HepG2 (cell line): ENCODE data around the gene DCAF6. TPM values are rescaled to one million over a fixed set of nuclear protein-coding genes. Genes with fewer than 3 reads are reported as not detected.

ENCODE experiments used
- ATAC-seq: fragments of 200-7000 bp; cut with Tn5 transposase; 3 replicates; pipeline ENCODE4 v1.9.1; 2020; ENCODE audit warnings: mild to moderate bottlenecking, moderate library complexity
- BruUV-seq: library from RNA; stranded (reverse); fragments of 400-500 nt; replicated peaks from 2 replicates; lab custom pipeline; 2021; lab: Mats Ljungman, UMichigan
- CTCF ChIA-PET: fragments of 300-600 bp; formaldehyde crosslinking; extraction: SDS; loops from one replicate; lab custom pipeline; 2021; ENCODE audit warnings: low total read pairs, inconsistent platforms, low intra/inter-chr PET ratio; lab: Yijun Ruan, JAX
- POLR2A ChIA-PET: fragments of 350-600 bp; sonication (Branson Sonifier 250); formaldehyde crosslinking; loops from one replicate; lab custom pipeline; 2020; ENCODE audit warnings: antibody characterized with exemption, inconsistent platforms; lab: Yijun Ruan, JAX
- DNase-seq: peaks from one replicate; pipeline ENCODE4 v3.0.0-alpha.2; 2015; ENCODE audit warnings: low spot score
- FAIRE-seq: peaks from 3 replicates; lab custom pipeline; 2011; peaks lifted over from hg19 to GRCh38; lab: Jason Lieb, UNC
- H2AFZ ChIP-seq: one replicate; pipeline ENCODE4 v1.6.1; 2011; ENCODE audit warnings: low read length, inconsistent platforms
- H3K27ac ChIP-seq: fragments of 300-600 bp; 3 replicates; pipeline ENCODE4 v1.8.0; 2011; ENCODE audit warnings: mixed run types, mild to moderate bottlenecking, mixed read lengths, low read length, inconsistent platforms; ENCODE audit not compliant: insufficient read depth; ENCODE audit errors: extremely low read length
- H3K27me3 ChIP-seq, 2 experiments: fragments of 200-600 bp in 1 of 2; 2 replicates in 1 of 2; 3 replicates in 1 of 2; pipeline versions ENCODE4 v1.6.0 to v1.8.0; 2011; ENCODE audit warnings: low read length in 2 of 2, mild to moderate bottlenecking in 2 of 2, moderate library complexity in 2 of 2, inconsistent platforms in 1 of 2; ENCODE audit not compliant: insufficient read depth in 2 of 2, control insufficient read depth in 1 of 2
- H3K36me3 ChIP-seq, 2 experiments: fragments of 200-600 bp in 1 of 2; replicated peaks in 1 of 2; 2 replicates in 1 of 2; 3 replicates in 1 of 2; pipeline versions ENCODE4 v1.5.1 to v1.8.0; 2011; ENCODE audit warnings: low read length in 2 of 2, inconsistent platforms in 1 of 2; ENCODE audit not compliant: insufficient read depth in 2 of 2, control insufficient read depth in 1 of 2
- H3K4me1 ChIP-seq: 2 replicates; pipeline ENCODE4 v1.5.1; 2012; ENCODE audit warnings: low read length, inconsistent platforms; ENCODE audit not compliant: insufficient read depth
- H3K4me2 ChIP-seq: 2 replicates; pipeline ENCODE4 v1.6.0; 2011; ENCODE audit warnings: low read depth, low read length, inconsistent platforms
- H3K4me3 ChIP-seq, 3 experiments: fragments of 200-600 bp in 1 of 3; sonication (generic), shearing (Covaris generic) in 1 of 3; replicated peaks in 1 of 3; 2 replicates each; pipeline ENCODE4 v1.5.1; 2011 to 2016; ENCODE audit warnings: low read length in 3 of 3, inconsistent platforms in 2 of 3, low read depth in 2 of 3, mild to moderate bottlenecking in 2 of 3, control low read depth in 1 of 3, mixed read lengths in 1 of 3; ENCODE audit not compliant: insufficient read depth in 1 of 3
- H3K79me2 ChIP-seq: one replicate; pipeline ENCODE4 v1.6.1; 2011; ENCODE audit warnings: low read length, inconsistent platforms; ENCODE audit not compliant: insufficient read depth
- H3K9ac ChIP-seq: 2 replicates; pipeline ENCODE4 v1.6.0; 2011; ENCODE audit warnings: mild to moderate bottlenecking, low read depth, low read length, inconsistent platforms; ENCODE audit not compliant: insufficient read depth
- H3K9me3 ChIP-seq: 2 replicates; pipeline ENCODE4 v1.5.1; 2012; ENCODE audit warnings: mild to moderate bottlenecking, low read length
- H4K20me1 ChIP-seq: 2 replicates; pipeline ENCODE4 v1.6.0; 2011; ENCODE audit warnings: inconsistent platforms, mild to moderate bottlenecking, low read length, moderate library complexity; ENCODE audit not compliant: insufficient read depth
- GPN1 ChIP-seq: sonication (generic); formaldehyde crosslinking; IDR thresholded peaks from 2 replicates; pipeline ENCODE4 v1.5.1; 2020; ENCODE audit warnings: missing genetic modification reagents, borderline replicate concordance
- GTF3A ChIP-seq: sonication (generic); formaldehyde crosslinking; conservative IDR thresholded peaks from 2 replicates; pipeline ENCODE4 v1.4.0; 2020; ENCODE audit warnings: mild to moderate bottlenecking, missing genetic modification reagents
- MYNN ChIP-seq: sonication (generic); formaldehyde crosslinking; IDR thresholded peaks from 2 replicates; pipeline ENCODE4 v1.4.0; 2020; ENCODE audit warnings: mild to moderate bottlenecking, low read depth, missing genetic modification reagents
- NR2C2 ChIP-seq: sonication (generic); formaldehyde crosslinking; IDR thresholded peaks from 2 replicates; pipeline ENCODE4 v1.4.0; 2020; ENCODE audit warnings: missing genetic modification reagents, mild to moderate bottlenecking, moderate library complexity, borderline replicate concordance
- REXO4 ChIP-seq: sonication (generic); formaldehyde crosslinking; IDR thresholded peaks from 2 replicates; pipeline ENCODE4 v1.8.0; 2022; ENCODE audit warnings: missing genetic modification reagents, mild to moderate bottlenecking, borderline replicate concordance
- SIX4 ChIP-seq: sonication (generic); formaldehyde crosslinking; IDR thresholded peaks from 2 replicates; pipeline ENCODE4 v1.4.0; 2020; ENCODE audit warnings: missing genetic modification reagents
- SNRNP70 ChIP-seq: fragments of 200-400 bp; formaldehyde crosslinking; IDR thresholded peaks from 2 replicates; pipeline ENCODE4 v1.6.1; 2017; ENCODE audit warnings: mild to moderate bottlenecking, low read depth, low read length, moderate library complexity
- ZBTB7A ChIP-seq: sonication (generic); formaldehyde crosslinking; IDR thresholded peaks from 2 replicates; pipeline ENCODE4 v1.8.0; 2022; ENCODE audit warnings: mild to moderate bottlenecking, missing genetic modification reagents
- ZFY ChIP-seq: sonication (generic); formaldehyde crosslinking; IDR thresholded peaks from 2 replicates; pipeline ENCODE4 v1.4.0; 2020; ENCODE audit warnings: missing genetic modification reagents
- ZKSCAN5 ChIP-seq: sonication (generic); formaldehyde crosslinking; IDR thresholded peaks from 2 replicates; pipeline ENCODE4 v1.5.1; 2020; ENCODE audit warnings: mild to moderate bottlenecking, missing genetic modification reagents
- ZNF383 ChIP-seq: sonication (generic); formaldehyde crosslinking; IDR thresholded peaks from 2 replicates; pipeline ENCODE4 v1.4.0; 2020; ENCODE audit warnings: missing genetic modification reagents, mild to moderate bottlenecking, borderline replicate concordance
- ZNF556 ChIP-seq: sonication (generic); formaldehyde crosslinking; IDR thresholded peaks from 2 replicates; pipeline ENCODE4 v1.4.0; 2020; ENCODE audit warnings: mild to moderate bottlenecking, missing genetic modification reagents, borderline replicate concordance
- ZSCAN22 ChIP-seq: sonication (generic); formaldehyde crosslinking; IDR thresholded peaks from 2 replicates; pipeline ENCODE4 v1.4.0; 2020; ENCODE audit warnings: mild to moderate bottlenecking, missing genetic modification reagents
- WGBS: methylation state at CpG from one replicate; pipeline ENCODE4 v1.1.6; 2017; ENCODE audit warnings: low lambda C conversion rate; 5-methylcytosine and 5-hydroxymethylcytosine counted together
- in situ Hi-C: cut with HindIII; loops from 2 replicates; pipeline ENCODE4 v1.10.0; 2017; ENCODE audit warnings: low pct_unique_long_range_greater_than_20kb; ENCODE audit not compliant: extremely low pct_ligation_motif_present
- intact Hi-C: fragments of 100-400 bp; cut with micrococcal nuclease; formaldehyde crosslinking; loops from one replicate; pipeline ENCODE4 v1.10.0; 2022; ENCODE audit not compliant: unreplicated experiment
- polyA plus RNA-seq, 8 experiments: library from polyadenylated mRNA; depleted of rRNA in 3 of 8; stranded (reverse) in 7 of 8; unstranded in 1 of 8; fragments of >200 nt; fragmentation: Illumina TruSeq in 4 of 8; extraction: Trizol in 4 of 8; gene quantifications; 2 replicates each; pipeline versions ENCODE4 v1.2.1 to v1.2.3, GENCODE V29; 2011 to 2016; ENCODE audit warnings: low read depth in 4 of 8, missing spikeins in 1 of 8, mixed read lengths in 1 of 8; ENCODE audit not compliant: insufficient read depth in 1 of 8
- total RNA-seq, 5 experiments: library from RNA; depleted of rRNA; stranded (reverse); fragments of >200 nt; fragmentation: Illumina TruSeq; extraction: Trizol; gene quantifications; 2 replicates each; pipeline ENCODE4 v1.2.3, GENCODE V29; 2016; ENCODE audit warnings: low read depth in 1 of 5
- TF ChIP-seq, protein P1 (sequence below): sonication (generic); formaldehyde crosslinking; conservative IDR thresholded peaks from 2 replicates; pipeline ENCODE4 v1.4.0; 2020; ENCODE audit warnings: missing genetic modification reagents

DCAF6 gene
- total and polyA plus RNA-seq, 2 of the 13 experiments (the other 11 are each of a cell fraction or from before 2014, with no cell fraction given), result 24.7 to 33.7 TPM

DNA sequence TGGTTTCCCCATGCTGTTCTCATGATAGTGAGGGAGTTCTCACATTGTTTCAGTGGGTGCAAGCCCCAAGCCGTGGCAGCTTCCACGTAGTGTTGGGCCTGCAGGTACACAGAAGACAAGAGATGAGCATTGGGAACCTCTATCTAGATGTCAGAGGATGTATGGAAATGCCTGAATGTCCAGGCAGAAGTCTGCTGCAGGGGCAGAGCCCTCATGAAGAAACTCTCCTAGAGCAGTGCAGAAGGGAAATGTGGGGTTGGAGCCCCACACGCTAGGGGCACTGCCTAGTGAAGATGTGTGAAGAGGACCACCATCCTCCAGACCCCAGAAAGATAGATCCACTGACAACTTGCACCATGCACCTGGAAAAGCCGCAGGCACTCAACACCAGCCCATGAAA is 183.3 kb downstream of the DCAF6 start:
- Histone ChIP-seq H3K4me1 (no peaks in the 10 kb centered on the region), H3K79me2 (no peaks in the 10 kb centered on the region), H3K36me3 (no peaks in the 10 kb centered on the region), H2AFZ (no peak overlapping the region), H3K9me3 (no peaks in the 10 kb centered on the region), H3K4me3 (no peak overlapping the region), H4K20me1 (no peaks in the 10 kb centered on the region), H3K27me3 (peaks cover 0 to 5% of the 10 kb centered on the region in 2 experiments; a peak in 1 of 5 replicates), H3K9ac (no peak overlapping the region), H3K4me2 (no peak overlapping the region), H3K27ac (no peak overlapping the region)
- TF ChIP-seq ZNF556 (CRISPR knock-in tag) (no peak), NR2C2 (CRISPR knock-in tag) (no peak), ZSCAN22 (CRISPR knock-in tag) (no peak), MYNN (no peak), ZFY (no peak), ZNF383 (CRISPR knock-in tag) (no peak), SNRNP70 (no peak), ZKSCAN5 (CRISPR knock-in tag) (no peak), REXO4 (CRISPR knock-in tag) (no peak), SIX4 (CRISPR knock-in tag) (no peak), GPN1 (CRISPR knock-in tag) (no peak), GTF3A (CRISPR knock-in tag) (no peak), ZBTB7A (no peak)
- TF ChIP-seq, protein P1, sequence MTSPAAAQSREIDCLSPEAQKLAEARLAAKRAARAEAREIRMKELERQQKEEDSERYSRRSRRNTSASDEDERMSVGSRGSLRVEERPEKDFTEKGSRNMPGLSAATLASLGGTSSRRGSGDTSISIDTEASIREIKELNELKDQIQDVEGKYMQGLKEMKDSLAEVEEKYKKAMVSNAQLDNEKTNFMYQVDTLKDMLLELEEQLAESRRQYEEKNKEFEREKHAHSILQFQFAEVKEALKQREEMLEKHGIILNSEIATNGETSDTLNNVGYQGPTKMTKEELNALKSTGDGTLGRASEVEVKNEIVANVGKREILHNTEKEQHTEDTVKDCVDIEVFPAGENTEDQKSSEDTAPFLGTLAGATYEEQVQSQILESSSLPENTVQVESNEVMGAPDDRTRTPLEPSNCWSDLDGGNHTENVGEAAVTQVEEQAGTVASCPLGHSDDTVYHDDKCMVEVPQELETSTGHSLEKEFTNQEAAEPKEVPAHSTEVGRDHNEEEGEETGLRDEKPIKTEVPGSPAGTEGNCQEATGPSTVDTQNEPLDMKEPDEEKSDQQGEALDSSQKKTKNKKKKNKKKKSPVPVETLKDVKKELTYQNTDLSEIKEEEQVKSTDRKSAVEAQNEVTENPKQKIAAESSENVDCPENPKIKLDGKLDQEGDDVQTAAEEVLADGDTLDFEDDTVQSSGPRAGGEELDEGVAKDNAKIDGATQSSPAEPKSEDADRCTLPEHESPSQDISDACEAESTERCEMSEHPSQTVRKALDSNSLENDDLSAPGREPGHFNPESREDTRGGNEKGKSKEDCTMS (CRISPR knock-in tag), result no peak
- intact Hi-C loops (no loop called here), in situ Hi-C loops (no loop called here)
- no peak for FAIRE-seq
- CTCF ChIA-PET, result no interaction called here
- no TSS peak for BruUV-seq
- WGBS, result 39% methylated on average over 2 of the region's 4 CpGs
- POLR2A ChIA-PET, result no interaction called here
- no peak for ATAC-seq
- DNase-seq, result no peak
